Peyer's patch (tissue), 4 donors: ENCODE measurements around the gene ABR. TPM values are rescaled to one million over a fixed set of nuclear protein-coding genes. Genes with fewer than 3 reads are reported as not detected.

Experiments used
- DNase-seq, 3 donors: peaks; one replicate each; pipeline ENCODE4 v3.0.0-alpha.2; 2017 to 2019
- H3K27ac ChIP-seq, 4 donors: fragments of 200-600 bp; sonication (generic); one replicate each; pipeline ENCODE4 v1.5.1; 2016 to 2019
- H3K27me3 ChIP-seq, 2 donors: fragments of 200-600 bp; sonication (generic); one replicate each; pipeline ENCODE4 v1.5.1; 2019
- H3K36me3 ChIP-seq, 3 donors: fragments of 200-600 bp; sonication (generic); one replicate each; pipeline ENCODE4 v1.5.1; 2016 to 2019
- H3K4me1 ChIP-seq, 4 donors: fragments of 200-600 bp; sonication (generic); one replicate each; pipeline ENCODE4 v1.5.1; 2016 to 2019
- H3K4me3 ChIP-seq, 4 donors: fragments of 200-600 bp; sonication (generic); 1 replicate in 3 of 4; 2 replicates in 1 of 4; pipeline ENCODE4 v1.5.1; 2016 to 2019; ENCODE audit warnings: mild to moderate bottlenecking in 1 of 4
- H3K9me3 ChIP-seq, 4 donors: fragments of 200-600 bp; sonication (generic); one replicate each; pipeline ENCODE4 v1.5.1; 2016 to 2019; ENCODE audit warnings: mild to moderate bottlenecking in 1 of 4
- CTCF ChIP-seq, 6 experiments: fragments of 450-650 bp in 4 of 6; fragments of 200-600 bp in 2 of 6; sonication (generic) in 1 of 6; IDR thresholded peaks; one replicate each; pipeline ENCODE4 v1.5.1; 2017 to 2019; ENCODE audit warnings: antibody characterized with exemption in 6 of 6, mild to moderate bottlenecking in 3 of 6, moderate library complexity in 1 of 6
- POLR2A ChIP-seq, 2 donors: fragments of 450-650 bp; IDR thresholded peaks; one replicate each; pipeline ENCODE4 v1.5.1; 2017; ENCODE audit warnings: antibody characterized with exemption in 2 of 2, mild to moderate bottlenecking in 2 of 2, moderate library complexity in 2 of 2
- total RNA-seq, 4 donors: library from RNA; depleted of rRNA; stranded (reverse); fragments of >200 nt; gene quantifications; one replicate each; pipeline ENCODE4 v1.1.0, GENCODE V29; 2016

The ABR gene
- total RNA-seq, 4 donors from 2014 or later: 220 to 753 (median 440) TPM

GRCh38 chr17:1043601-1044251, 136.1 kb downstream of the ABR start:
- Histone ChIP-seq H3K4me1 (peaks cover 0 to 35% (median 0%) of the 10 kb centered on the region in 4 donors), H3K9me3 (no peaks in the 10 kb centered on the region), H3K27me3 (no peaks in the 10 kb centered on the region), H3K4me3 (no peak overlapping the region), H3K27ac (peak overlapping the region in 2 of 4 donors; percentile 36 to 58), H3K36me3 (peaks cover 0 to 63% (median 0%) of the 10 kb centered on the region in 3 donors)
- no peak for DNase-seq
- TF ChIP-seq POLR2A (IDR thresholded peaks at IDR 0.05) (no peak), CTCF (IDR thresholded peaks at IDR 0.05) (no peak)

DNA sequence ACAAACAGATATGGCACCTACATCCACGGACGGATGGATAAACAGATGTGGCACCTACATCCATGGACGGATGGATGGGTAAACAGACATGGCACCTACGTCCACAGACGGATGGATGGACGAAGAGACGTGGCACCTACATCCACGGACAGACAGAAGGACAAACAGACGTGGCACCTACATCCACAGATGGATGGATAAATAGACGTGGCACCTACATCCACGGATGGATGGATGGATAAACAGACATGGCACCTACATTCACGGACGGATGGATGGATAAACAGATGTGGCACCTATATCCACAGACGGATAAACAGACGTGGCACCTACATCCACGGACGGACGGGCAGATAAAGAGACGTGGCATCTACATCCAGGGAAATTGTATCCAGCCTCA, 137.3 kb downstream of the ABR start:
- TF ChIP-seq POLR2A (IDR thresholded peaks at IDR 0.05) (no peak), CTCF (IDR thresholded peaks at IDR 0.05) (no peak)
- Histone ChIP-seq H3K27ac (no peak overlapping the region), H3K4me1 (peaks cover 0 to 29% (median 0%) of the 10 kb centered on the region in 4 donors), H3K4me3 (no peak overlapping the region), H3K36me3 (peaks cover 0 to 62% (median 0%) of the 10 kb centered on the region in 3 donors), H3K9me3 (no peaks in the 10 kb centered on the region), H3K27me3 (no peaks in the 10 kb centered on the region)
- DNase-seq: no peak

DNA sequence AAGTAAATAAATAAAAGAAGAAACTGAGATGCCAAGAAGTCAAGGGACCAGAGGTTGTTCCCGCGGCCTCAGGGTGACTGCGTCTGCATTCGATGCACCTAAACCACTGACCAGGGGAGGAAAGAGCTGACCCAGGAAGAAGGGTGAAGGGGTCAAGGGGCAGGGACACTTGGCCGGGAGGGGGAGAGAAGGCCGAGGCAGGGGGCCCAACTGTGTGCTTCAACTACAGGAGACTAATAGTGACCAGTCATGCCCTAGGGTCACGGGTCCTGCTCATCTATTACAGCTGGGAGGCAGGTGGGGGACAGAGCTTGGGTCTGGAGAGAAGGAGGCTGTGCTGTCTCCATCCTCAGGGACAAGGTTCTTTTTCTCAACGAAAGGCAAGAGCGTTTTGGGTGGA, 138.0 kb downstream of the ABR start:
- no peaks in the 10 kb centered on the region for H3K27me3 ChIP-seq
- H3K4me3 ChIP-seq: no peak overlapping the region
- no peak overlapping the region for H3K27ac ChIP-seq
- no peak for DNase-seq
- peaks cover 0 to 29% (median 0%) of the 10 kb centered on the region in 4 donors for H3K4me1 ChIP-seq
- TF ChIP-seq POLR2A (IDR thresholded peaks at IDR 0.05): no peak
- TF ChIP-seq CTCF (IDR thresholded peaks at IDR 0.05): no peak
- H3K9me3 ChIP-seq: no peaks in the 10 kb centered on the region
- peaks cover 0 to 60% (median 0%) of the 10 kb centered on the region in 3 donors for H3K36me3 ChIP-seq

DNA sequence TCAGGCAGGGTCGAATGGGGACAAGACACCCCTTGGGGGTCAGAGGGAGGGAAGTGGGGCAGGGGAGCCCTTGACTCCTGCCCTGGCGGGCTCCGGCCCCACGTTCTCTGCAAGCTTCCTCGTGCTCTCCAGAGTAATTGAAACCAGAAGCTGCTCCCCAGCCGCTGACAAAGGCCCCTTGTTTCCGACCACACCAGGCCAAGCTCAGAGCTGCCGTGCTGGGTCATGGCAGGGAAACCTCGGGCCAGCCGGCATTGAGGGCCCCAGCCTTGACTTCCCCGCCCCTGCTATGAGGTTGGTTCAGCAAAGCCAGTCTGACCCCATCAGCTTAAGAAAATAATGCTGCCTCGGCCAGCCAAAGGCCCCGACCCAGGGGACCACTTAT, 139.6 kb downstream of the ABR start:
- Histone ChIP-seq H3K27ac (peak overlapping the region in 3 of 4 donors; percentile 31 to 63 (median 59)), H3K4me1 (peaks cover 0 to 29% (median 0%) of the 10 kb centered on the region in 4 donors), H3K36me3 (peaks cover 0 to 59% (median 0%) of the 10 kb centered on the region in 3 donors), H3K4me3 (no peak overlapping the region), H3K9me3 (no peaks in the 10 kb centered on the region), H3K27me3 (no peaks in the 10 kb centered on the region)
- TF ChIP-seq POLR2A (IDR thresholded peaks at IDR 0.05) (no peak), CTCF (IDR thresholded peaks at IDR 0.05) (no peak)
- no peak for DNase-seq

DNA sequence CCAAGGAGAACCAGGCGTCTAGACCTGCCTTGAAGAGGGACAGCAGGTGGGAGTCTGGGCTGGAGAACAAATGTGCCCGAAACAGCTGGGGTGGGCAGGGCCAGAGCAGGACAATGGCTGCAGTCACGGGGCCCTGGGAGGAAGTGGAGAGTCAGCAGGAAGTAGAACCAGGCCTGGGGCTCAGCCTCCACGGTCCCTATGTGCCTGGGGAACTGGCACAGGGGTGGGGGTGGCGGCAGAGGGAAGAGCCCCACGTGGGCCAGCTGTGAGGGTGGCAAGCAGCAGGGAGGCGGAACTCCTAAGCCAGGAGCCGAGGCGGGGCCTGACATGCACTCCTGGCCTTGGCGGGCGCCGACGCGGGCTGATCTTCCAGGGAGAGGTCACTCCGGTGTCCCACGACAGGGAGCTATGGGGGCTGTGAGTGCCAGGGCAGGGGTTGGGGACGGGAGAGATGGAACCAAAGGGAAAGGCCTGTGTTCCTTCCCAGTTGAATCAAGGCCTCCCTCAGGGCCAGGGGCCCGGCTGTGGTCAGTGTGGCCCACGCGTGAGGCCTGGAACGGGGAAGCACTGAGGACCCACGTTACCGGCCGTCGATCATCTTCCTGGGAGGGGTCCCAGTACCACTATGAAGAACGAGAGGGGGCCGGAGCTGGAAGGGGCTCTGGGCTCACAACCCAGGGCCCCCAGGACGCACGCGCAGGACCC, 140.1 kb downstream of the ABR start:
- DNase-seq: peak in 1 of 3 donors; percentile 71
- TF ChIP-seq CTCF (IDR thresholded peaks at IDR 0.05) (no peak), POLR2A (IDR thresholded peaks at IDR 0.05) (no peak)
- H3K27ac ChIP-seq: peak overlapping the region in 3 of 4 donors; percentile 42 to 63 (median 59)
- no peaks in the 10 kb centered on the region for H3K9me3 ChIP-seq
- peaks cover 0 to 29% (median 0%) of the 10 kb centered on the region in 4 donors for H3K4me1 ChIP-seq
- H3K27me3 ChIP-seq: no peaks in the 10 kb centered on the region
- H3K4me3 ChIP-seq: no peak overlapping the region
- H3K36me3 ChIP-seq: peaks cover 0 to 59% (median 0%) of the 10 kb centered on the region in 3 donors
